Endothelial cell (in vitro differentiated cells): Measurements from ENCODE around the gene ADGRG3. TPM values are rescaled to one million over a fixed set of nuclear protein-coding genes. Genes with fewer than 3 reads are reported as not detected.

ENCODE experiments used
- DNase-seq: peaks from one replicate; pipeline ENCODE4 v3.0.0; 2021; ENCODE audit warnings: low spot score
- H3K27ac Mint-ChIP-seq: one replicate; pipeline ENCODE4 v1.8.0; 2021; ENCODE audit warnings: mixed read lengths, inconsistent platforms; ENCODE audit not compliant: unreplicated experiment
- H3K27me3 Mint-ChIP-seq: one replicate; pipeline ENCODE4 v1.8.0; 2021; ENCODE audit warnings: mild to moderate bottlenecking, moderate library complexity, mixed read lengths, inconsistent platforms; ENCODE audit not compliant: unreplicated experiment
- H3K36me3 Mint-ChIP-seq: one replicate; pipeline ENCODE4 v1.8.0; 2021; ENCODE audit warnings: mild to moderate bottlenecking, low read depth, mixed read lengths, inconsistent platforms; ENCODE audit not compliant: unreplicated experiment
- H3K4me1 Mint-ChIP-seq: one replicate; pipeline ENCODE4 v1.8.0; 2021; ENCODE audit warnings: mild to moderate bottlenecking, mixed read lengths, inconsistent platforms; ENCODE audit not compliant: unreplicated experiment
- H3K4me3 Mint-ChIP-seq: one replicate; pipeline ENCODE4 v1.8.0; 2021; ENCODE audit warnings: mild to moderate bottlenecking, mixed read lengths, inconsistent platforms; ENCODE audit not compliant: unreplicated experiment
- H3K9me3 Mint-ChIP-seq: one replicate; pipeline ENCODE4 v1.8.0; 2021; ENCODE audit warnings: mixed read lengths, inconsistent platforms; ENCODE audit not compliant: unreplicated experiment
- total RNA-seq: library from RNA; stranded (reverse); fragmentation: NEBNext Ultra II Directional; extraction: Animal tissue kit (Norgen Biotek cat#: 25700); gene quantifications from one replicate; pipeline ENCODE4 v1.2.1, GENCODE V29; 2021; ENCODE audit not compliant: unreplicated experiment
- TF ChIP-seq, protein P1 (sequence below): fragments of 200-600 bp; sonication (generic); IDR thresholded peaks from one replicate; pipeline ENCODE4 v1.5.0; 2021; ENCODE audit warnings: antibody characterized with exemption; ENCODE audit not compliant: unreplicated experiment

Gene ADGRG3
- total RNA-seq, 1 donor from 2014 or later: 0.31 TPM

DNA sequence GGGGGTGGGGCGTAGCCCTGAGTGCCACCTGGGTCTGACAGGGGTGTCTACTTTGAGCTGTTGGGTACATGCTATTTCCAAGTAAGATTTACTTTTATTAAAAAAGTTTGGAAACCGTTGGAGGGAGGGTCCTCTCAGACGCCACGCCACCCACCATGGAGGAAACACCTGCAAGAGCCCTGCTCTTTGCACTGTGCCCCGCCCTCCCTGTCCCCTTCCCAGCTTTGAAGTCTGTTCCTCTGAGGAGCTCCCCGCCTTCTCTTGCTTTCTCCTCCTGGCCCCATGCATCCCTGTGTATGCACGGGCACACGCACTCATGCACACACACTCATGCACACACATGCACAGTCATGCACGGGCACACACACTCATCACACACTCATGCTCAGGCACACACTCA, 24.2 kb upstream of the ADGRG3 start:
- no peaks in the 10 kb centered on the region for H3K9me3 Mint-ChIP-seq
- no peak for DNase-seq
- TF ChIP-seq, protein P1, sequence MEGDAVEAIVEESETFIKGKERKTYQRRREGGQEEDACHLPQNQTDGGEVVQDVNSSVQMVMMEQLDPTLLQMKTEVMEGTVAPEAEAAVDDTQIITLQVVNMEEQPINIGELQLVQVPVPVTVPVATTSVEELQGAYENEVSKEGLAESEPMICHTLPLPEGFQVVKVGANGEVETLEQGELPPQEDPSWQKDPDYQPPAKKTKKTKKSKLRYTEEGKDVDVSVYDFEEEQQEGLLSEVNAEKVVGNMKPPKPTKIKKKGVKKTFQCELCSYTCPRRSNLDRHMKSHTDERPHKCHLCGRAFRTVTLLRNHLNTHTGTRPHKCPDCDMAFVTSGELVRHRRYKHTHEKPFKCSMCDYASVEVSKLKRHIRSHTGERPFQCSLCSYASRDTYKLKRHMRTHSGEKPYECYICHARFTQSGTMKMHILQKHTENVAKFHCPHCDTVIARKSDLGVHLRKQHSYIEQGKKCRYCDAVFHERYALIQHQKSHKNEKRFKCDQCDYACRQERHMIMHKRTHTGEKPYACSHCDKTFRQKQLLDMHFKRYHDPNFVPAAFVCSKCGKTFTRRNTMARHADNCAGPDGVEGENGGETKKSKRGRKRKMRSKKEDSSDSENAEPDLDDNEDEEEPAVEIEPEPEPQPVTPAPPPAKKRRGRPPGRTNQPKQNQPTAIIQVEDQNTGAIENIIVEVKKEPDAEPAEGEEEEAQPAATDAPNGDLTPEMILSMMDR: no peak
- no peak overlapping the region for H3K4me3 Mint-ChIP-seq
- no peaks in the 10 kb centered on the region for H3K36me3 Mint-ChIP-seq
- peaks cover 12% of the 10 kb centered on the region for H3K27me3 Mint-ChIP-seq
- no peak overlapping the region for H3K27ac Mint-ChIP-seq
- H3K4me1 Mint-ChIP-seq: peaks cover 23% of the 10 kb centered on the region

DNA sequence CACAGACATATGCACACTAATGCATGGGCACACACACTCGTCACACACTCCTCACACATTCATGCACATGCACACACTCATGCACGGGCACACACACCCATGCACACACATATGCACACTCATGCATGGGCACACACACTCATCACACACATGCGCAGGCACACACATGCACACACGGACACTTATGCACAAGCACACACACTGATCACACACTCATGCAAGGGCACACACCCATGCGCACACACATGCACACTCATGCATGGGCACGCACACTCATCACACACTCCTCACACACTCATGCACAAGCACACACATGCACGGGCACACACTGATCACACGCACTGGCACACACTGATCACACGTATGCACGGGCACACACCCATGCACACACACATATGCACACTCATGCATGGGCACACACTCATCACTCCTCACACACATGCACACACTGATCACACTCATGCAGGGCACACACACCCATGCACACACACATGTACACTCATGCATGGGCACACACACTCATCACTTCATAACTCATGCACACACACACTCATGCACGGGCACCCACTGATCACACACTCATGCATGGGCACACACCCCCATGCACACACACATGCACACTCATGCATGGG, 23.6 kb upstream of the ADGRG3 start:
- Mint-ChIP-seq H3K4me1 (peaks cover 23% of the 10 kb centered on the region), H3K4me3 (no peak overlapping the region), H3K9me3 (no peaks in the 10 kb centered on the region), H3K27ac (no peak overlapping the region), H3K36me3 (no peaks in the 10 kb centered on the region), H3K27me3 (peaks cover 12% of the 10 kb centered on the region)
- DNase-seq: no peak
- TF ChIP-seq, protein P1: no peak

DNA sequence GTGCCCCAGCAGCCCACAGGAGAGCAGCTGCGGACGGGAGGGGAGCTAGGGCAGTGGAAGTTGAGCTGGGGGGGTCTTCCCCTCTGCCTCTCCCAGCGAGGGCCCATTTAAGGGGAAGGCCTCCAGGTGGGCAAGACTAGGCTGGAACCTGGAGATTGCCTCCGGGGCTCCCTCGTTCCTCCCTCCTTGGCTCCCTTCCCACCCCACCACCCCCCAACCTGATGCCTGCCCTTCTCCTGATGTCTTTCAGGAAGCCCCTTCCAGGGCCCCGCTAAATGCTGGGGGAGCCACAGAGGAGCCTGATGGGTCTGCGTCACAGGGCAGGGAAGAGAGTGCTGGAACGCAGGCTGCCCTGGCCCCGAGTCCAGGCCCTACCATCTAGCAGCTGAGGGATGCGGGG, 22.9 kb upstream of the ADGRG3 start:
- TF ChIP-seq, protein P1: no peak
- H3K4me1 Mint-ChIP-seq: peaks cover 23% of the 10 kb centered on the region
- H3K36me3 Mint-ChIP-seq: no peaks in the 10 kb centered on the region
- H3K9me3 Mint-ChIP-seq: no peaks in the 10 kb centered on the region
- H3K4me3 Mint-ChIP-seq: no peak overlapping the region
- no peak for DNase-seq
- peaks cover 10% of the 10 kb centered on the region for H3K27me3 Mint-ChIP-seq
- H3K27ac Mint-ChIP-seq: no peak overlapping the region

DNA sequence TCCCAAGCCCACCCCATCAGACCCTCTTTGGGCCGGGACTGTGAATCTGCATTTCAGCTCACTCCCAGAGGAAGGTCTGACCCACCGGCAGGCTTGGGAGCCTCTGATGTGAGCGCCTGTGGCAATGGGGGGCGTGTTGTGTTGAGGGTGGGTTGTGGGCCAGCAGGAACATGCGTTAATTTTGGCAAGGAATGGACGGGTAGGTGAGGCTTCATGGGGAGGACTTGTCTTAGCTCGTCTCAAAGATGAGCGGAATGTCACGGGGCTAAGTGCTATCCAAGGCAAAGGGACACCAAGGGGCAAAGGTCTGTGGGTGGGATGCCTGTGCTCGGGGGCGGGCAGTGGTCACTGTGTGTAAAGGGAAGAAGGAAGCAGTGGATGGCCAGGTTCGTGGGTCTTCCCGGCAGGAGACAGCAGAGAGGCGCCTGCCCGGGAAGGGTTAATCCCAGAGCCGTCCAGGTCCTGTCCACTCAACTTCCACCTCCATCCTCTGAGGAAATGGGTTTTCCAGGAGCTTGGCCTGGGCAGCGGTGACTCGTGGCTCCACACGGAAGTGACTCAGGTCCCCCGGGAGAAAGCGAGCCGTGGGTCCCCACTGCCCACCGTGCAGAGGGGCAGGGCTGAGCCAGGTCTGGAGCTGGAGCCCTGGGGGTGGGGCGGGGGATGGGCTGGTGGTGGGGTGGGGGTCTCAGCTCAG, 22.3 kb upstream of the ADGRG3 start:
- peak; percentile 24 for DNase-seq
- Mint-ChIP-seq H3K9me3 (no peaks in the 10 kb centered on the region), H3K4me1 (peaks cover 23% of the 10 kb centered on the region), H3K27me3 (peaks cover 9% of the 10 kb centered on the region), H3K36me3 (no peaks in the 10 kb centered on the region), H3K27ac (peak overlapping the region; percentile 36), H3K4me3 (no peak overlapping the region)
- TF ChIP-seq, protein P1: no peak

DNA sequence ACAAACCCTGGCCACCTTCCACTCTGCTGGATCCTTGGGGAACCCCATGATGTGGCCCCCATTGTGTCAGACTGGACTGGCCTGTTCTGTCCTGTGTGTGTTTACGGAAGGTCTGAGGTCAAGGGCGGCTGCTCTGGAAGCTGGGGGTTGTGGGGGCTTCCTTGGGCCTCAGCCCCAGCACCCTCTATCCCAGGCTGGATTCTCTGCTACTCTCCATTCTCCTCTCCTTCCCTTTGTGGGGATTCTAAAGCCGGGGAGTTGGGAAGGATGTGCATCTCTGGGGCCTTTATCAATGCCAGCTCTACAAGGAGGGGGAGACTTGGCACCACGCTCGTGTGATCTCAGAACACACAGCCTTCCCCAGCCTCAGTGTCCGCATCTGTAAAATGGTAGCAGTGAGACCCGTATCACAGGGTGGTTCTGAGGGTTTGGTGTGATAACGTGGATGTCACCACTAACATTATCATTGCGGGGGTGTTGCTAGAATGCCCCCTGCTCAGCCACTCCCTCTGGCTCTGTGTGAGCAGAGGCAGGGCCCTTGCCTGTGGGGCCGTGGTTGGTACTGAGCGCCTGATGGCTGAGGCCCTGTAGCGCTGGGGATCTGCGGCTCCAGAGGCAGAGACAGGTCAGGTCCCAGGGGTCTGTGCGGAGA, 21.6 kb upstream of the ADGRG3 start:
- H3K4me3 Mint-ChIP-seq: no peak overlapping the region
- no peaks in the 10 kb centered on the region for H3K9me3 Mint-ChIP-seq
- peaks cover 24% of the 10 kb centered on the region for H3K4me1 Mint-ChIP-seq
- no peaks in the 10 kb centered on the region for H3K36me3 Mint-ChIP-seq
- H3K27ac Mint-ChIP-seq: no peak overlapping the region
- H3K27me3 Mint-ChIP-seq: peaks cover 9% of the 10 kb centered on the region
- DNase-seq: no peak
- TF ChIP-seq, protein P1: no peak
